GM12878 (cell line): ENCODE results near the gene ZNF462. TPM values are rescaled to one million over a fixed set of nuclear protein-coding genes. Genes with fewer than 3 reads are reported as not detected.
"Not testable (repeated sequence)": the region's sequence is repeated elsewhere in the genome, so short reads cannot be mapped to it uniquely, and the experiment has no call there.

Experiments
- ATAC-seq: fragments of 200-7000 bp; cut with Tn5 transposase; 3 replicates; pipeline ENCODE4 v1.9.1; 2020; ENCODE audit warnings: mild to moderate bottlenecking, moderate library complexity
- BruUV-seq: library from RNA; stranded (reverse); fragments of 400-500 nt; replicated peaks from 2 replicates; lab custom pipeline; 2021; lab: Mats Ljungman, UMichigan
- CTCF ChIA-PET: fragments of 300-600 bp; sonication (Branson Sonifier 250); formaldehyde crosslinking; extraction: SDS; loops from one replicate; lab custom pipeline; 2021; ENCODE audit warnings: inconsistent platforms; lab: Yijun Ruan, JAX
- POLR2A ChIA-PET: fragments of 350-600 bp; formaldehyde crosslinking; extraction: SDS; loops from one replicate; lab custom pipeline; 2021; ENCODE audit warnings: inconsistent platforms; lab: Charles Lee
- RAD21 ChIA-PET: fragments of 300-600 bp; sonication (Branson Sonifier 250); formaldehyde crosslinking; loops from one replicate; lab custom pipeline; 2023; ENCODE audit warnings: antibody characterized with exemption; ENCODE audit not compliant: unreplicated experiment; lab: Charles Lee
- SMC1A ChIA-PET: fragments of 300-600 bp; sonication (Branson Sonifier 250); formaldehyde crosslinking; loops from one replicate; lab custom pipeline; 2023; ENCODE audit not compliant: unreplicated experiment, uncharacterized antibody; lab: Charles Lee
- DNase-seq: peaks from one replicate; pipeline ENCODE4 v3.0.0-alpha.2; 2011; ENCODE audit warnings: low read depth, low spot score
- FAIRE-seq: peaks from 3 replicates; lab custom pipeline; 2011; peaks lifted over from hg19 to GRCh38; lab: Jason Lieb, UNC
- H2AFZ ChIP-seq: 2 replicates; pipeline ENCODE4 v1.6.0; 2011; ENCODE audit warnings: low read depth, low read length, control low read depth; ENCODE audit not compliant: control insufficient read depth
- H3K27ac ChIP-seq: 2 replicates; pipeline ENCODE4 v1.5.1; 2011; ENCODE audit warnings: control low read depth; ENCODE audit not compliant: control insufficient read depth, insufficient read depth
- H3K27me3 ChIP-seq, 2 experiments: replicated peaks in 1 of 2; 2 replicates each; pipeline versions ENCODE4 v1.6.0 to v1.6.1; 2011; ENCODE audit warnings: low read length in 1 of 2; ENCODE audit not compliant: control insufficient read depth in 2 of 2, insufficient read depth in 2 of 2
- H3K36me3 ChIP-seq, 2 experiments: 2 replicates each; pipeline ENCODE4 v1.5.1; 2011; ENCODE audit warnings: low read length in 1 of 2; ENCODE audit not compliant: control insufficient read depth in 2 of 2, insufficient read depth in 2 of 2
- H3K4me1 ChIP-seq: 2 replicates; pipeline ENCODE4 v1.6.1; 2011; ENCODE audit warnings: mild to moderate bottlenecking, low read length, moderate library complexity, mixed read lengths; ENCODE audit not compliant: control insufficient read depth, insufficient read depth
- H3K4me2 ChIP-seq: 2 replicates; pipeline ENCODE4 v1.6.0; 2011; ENCODE audit warnings: control low read depth; ENCODE audit not compliant: control insufficient read depth, insufficient read depth
- H3K4me3 ChIP-seq: fragments of 200-600 bp; sonication (generic); 2 replicates; pipeline ENCODE4 v1.5.1; 2016
- H3K79me2 ChIP-seq: 2 replicates; pipeline ENCODE4 v1.6.0; 2011; ENCODE audit warnings: low read length; ENCODE audit not compliant: control insufficient read depth, insufficient read depth
- H3K9ac ChIP-seq: 2 replicates; pipeline ENCODE4 v1.8.0; 2011; ENCODE audit warnings: low read length, control low read depth, mixed read lengths; ENCODE audit not compliant: control insufficient read depth, insufficient read depth
- H3K9me3 ChIP-seq: replicated peaks from 3 replicates; pipeline ENCODE4 v1.5.1; 2011; ENCODE audit warnings: mild to moderate bottlenecking, low read length; ENCODE audit not compliant: control insufficient read depth, insufficient read depth
- H4K20me1 ChIP-seq: 2 replicates; pipeline ENCODE4 v1.6.0; 2011; ENCODE audit not compliant: control insufficient read depth, insufficient read depth
- HCFC1 ChIP-seq: fragments of 150-350 bp; IDR thresholded peaks from 2 replicates; pipeline ENCODE4 v1.6.1; 2014; ENCODE audit warnings: low read length
- SUPT20H ChIP-seq: IDR thresholded peaks from 2 replicates; pipeline ENCODE4 v1.6.1; 2011; ENCODE audit warnings: low read depth, mild to moderate bottlenecking, low read length, moderate library complexity, borderline replicate concordance; ENCODE audit not compliant: control insufficient read depth
- WGBS: methylation state at CpG from one replicate; pipeline ENCODE4 v1.1.6; 2016; ENCODE audit warnings: low lambda C conversion rate; ENCODE audit not compliant: insufficient replicate concordance, insufficient coverage; ENCODE audit errors: missing lambda C conversion rate; 5-methylcytosine and 5-hydroxymethylcytosine counted together
- in situ Hi-C: fragments of 300-500 bp; cut with MboI; formaldehyde crosslinking; loops from 9 replicates; pipeline ENCODE4 v1.14.3; 2018; ENCODE audit warnings: mixed read lengths
- intact Hi-C: fragments of 100-400 bp; cut with micrococcal nuclease; formaldehyde crosslinking; loops from one replicate; pipeline ENCODE4 v1.14.2; 2022; ENCODE audit not compliant: unreplicated experiment
- polyA plus RNA-seq, 11 experiments: library from polyadenylated mRNA; depleted of rRNA in 4 of 11; unstranded in 6 of 11; stranded (reverse) in 5 of 11; fragments of >200 nt; fragmentation: Nextera tagmentation in 4 of 11; fragmentation: Illumina TruSeq in 1 of 11; extraction: Ambion mirVana in 4 of 11; extraction: Trizol in 1 of 11; gene quantifications; 1 replicate in 1 of 11; 2 replicates in 10 of 11; pipeline versions ENCODE4 v1.2.1 to v1.2.3, GENCODE V29; 2011 to 2016; ENCODE audit warnings: inconsistent platforms in 2 of 11, missing spikeins in 2 of 11, low read depth in 1 of 11
- total RNA-seq, 4 experiments: library from RNA; depleted of rRNA in 3 of 4; stranded (reverse); fragments of >200 nt in 3 of 4; fragmentation: Illumina TruSeq in 1 of 4; extraction: Trizol in 1 of 4; gene quantifications; 2 replicates each; pipeline versions ENCODE4 v1.2.1 to v1.2.3, GENCODE V29; 2013 to 2021

Gene ZNF462
- total and polyA plus RNA-seq, 10 of the 15 experiments (the other 5 are each of a cell fraction or from before 2014, with no cell fraction given) = 0.27 to 13.7 (median 0.55) TPM

GRCh38 chr9:106851640-106852039 is 11.3 kb upstream of the ZNF462 start:
- CTCF ChIA-PET = interaction anchor here (1.0 to 2.4 kb wide), 2 partner anchors 11 to 119 kb away, joined by 3 to 7 read pairs; partner anchors contain the start of gene ZNF462
- BruUV-seq, H3K4me1 ChIP-seq, intact Hi-C loops, H3K4me2 ChIP-seq, H2AFZ ChIP-seq, RAD21 ChIA-PET, ATAC-seq, H3K4me3 ChIP-seq, in situ Hi-C loops, DNase-seq, FAIRE-seq, H3K9ac ChIP-seq, H4K20me1 ChIP-seq, H3K27ac ChIP-seq, POLR2A ChIA-PET, H3K79me2 ChIP-seq, SMC1A ChIA-PET, H3K9me3 ChIP-seq, H3K36me3 ChIP-seq, H3K27me3 ChIP-seq: not testable (repeated sequence)
- WGBS = 37% methylated on average over 8 of the region's 8 CpGs

- RAD21 ChIA-PET = interaction anchor here (1.0 kb wide), 1 partner anchor 572 kb away, joined by 4 read pairs; no protein-coding TSS in a partner anchor
- CTCF ChIA-PET = interaction anchor here (0.8 kb wide), 1 partner anchor 73 kb away, joined by 4 read pairs; no protein-coding TSS in a partner anchor
- no peaks in the 10 kb centered on the region for H3K36me3 ChIP-seq
- DNase-seq (no peak), FAIRE-seq (no peak), ATAC-seq (no peak)
- no peak overlapping the region for H3K4me2 ChIP-seq
- SMC1A ChIA-PET = interaction anchor here (1.0 to 1.7 kb wide), 4 partner anchors 39 to 573 kb away, joined by 3 to 4 read pairs (median 4); no protein-coding TSS in a partner anchor
- no peaks in the 10 kb centered on the region for H4K20me1 ChIP-seq
- TF ChIP-seq SUPT20H (no peak), HCFC1 (no peak)
- in situ Hi-C loops = no loop called here
- 19% methylated on average over 3 of the region's 3 CpGs for WGBS
- no peaks in the 10 kb centered on the region for H3K79me2 ChIP-seq
- H3K27ac ChIP-seq = no peak overlapping the region
- peaks cover 6 to 16% of the 10 kb centered on the region in 2 experiments; a peak in 3 of 4 replicates for H3K27me3 ChIP-seq
- no peak overlapping the region for H3K4me3 ChIP-seq
- H3K9ac ChIP-seq = no peak overlapping the region
- POLR2A ChIA-PET = no interaction called here
- no peak overlapping the region for H2AFZ ChIP-seq
- intact Hi-C loops = no loop called here
- no peaks in the 10 kb centered on the region for H3K4me1 ChIP-seq
- peaks cover 2% of the 10 kb centered on the region; the same call in 1 of the 3 replicates for H3K9me3 ChIP-seq
- no TSS peak for BruUV-seq
Measured at GRCh38 chr9:106857811-106858470, 5.0 kb upstream of the ZNF462 start.
